Psoas muscle (tissue), 8 donors: ENCODE measurements around the gene CCDC102B. TPM values are rescaled to one million over a fixed set of nuclear protein-coding genes. Genes with fewer than 3 reads are reported as not detected.

ENCODE experiments used
- ATAC-seq, 4 donors: fragments of 200-7000 bp; cut with Tn5 transposase; one replicate each; pipeline ENCODE4 v1.9.1; 2020; ENCODE audit warnings: moderate library complexity in 3 of 4, mild to moderate bottlenecking in 2 of 4
- DNase-seq, 2 donors: peaks; one replicate each; pipeline ENCODE4 v3.0.0-alpha.2; 2020
- H3K27ac ChIP-seq: fragments of 200-600 bp; one replicate; pipeline ENCODE4 v1.8.0; 2022
- H3K27me3 ChIP-seq, 3 donors: fragments of 200-600 bp in 1 of 3; one replicate each; pipeline versions ENCODE4 v1.6.1 to v1.8.0; 2013 to 2022; ENCODE audit warnings: low read length in 2 of 3, mild to moderate bottlenecking in 2 of 3, moderate library complexity in 1 of 3; ENCODE audit not compliant: insufficient read depth in 3 of 3
- H3K36me3 ChIP-seq, 2 donors: fragments of 200-600 bp in 1 of 2; one replicate each; pipeline versions ENCODE4 v1.6.1 to v1.8.0; 2013 to 2022; ENCODE audit warnings: low read depth in 1 of 2, mild to moderate bottlenecking in 1 of 2, moderate library complexity in 1 of 2; ENCODE audit not compliant: insufficient read depth in 1 of 2
- H3K4me1 ChIP-seq: fragments of 200-600 bp; one replicate; pipeline ENCODE4 v1.8.0; 2022
- H3K4me3 ChIP-seq: fragments of 200-600 bp; one replicate; pipeline ENCODE4 v1.8.0; 2022; ENCODE audit warnings: mild to moderate bottlenecking
- H3K9me3 ChIP-seq: fragments of 200-600 bp; one replicate; pipeline ENCODE4 v1.8.0; 2022
- CTCF ChIP-seq: fragments of 200-600 bp; IDR thresholded peaks from one replicate; pipeline ENCODE4 v1.8.0; 2022; ENCODE audit warnings: antibody characterized with exemption
- WGBS, 3 donors: extraction: QIAGEN DNeasy Blood & Tissue Kit; methylation state at CpG; one replicate each; pipeline versions ENCODE4 v1.1.6 to v1.1.7; 2013; 5-methylcytosine and 5-hydroxymethylcytosine counted together
- intact Hi-C, 2 donors: fragments of 100-400 bp; cut with DNase I; formaldehyde crosslinking; loops; one replicate each; pipeline versions ENCODE4 v1.11.0 to v1.14.2; 2022
- polyA plus RNA-seq, 3 donors: library from polyadenylated mRNA; stranded (reverse); fragments of 200-250 nt; gene quantifications; one replicate each; pipeline ENCODE4 v1.2.3, GENCODE V29; 2013
- total RNA-seq, 4 donors: library from RNA; stranded (reverse); fragmentation: NEBNext Ultra II Directional in 2 of 4; extraction: Animal tissue kit (Norgen Biotek cat#: 25700) in 2 of 4; gene quantifications; one replicate each; pipeline versions ENCODE4 v1.2.1 to v1.2.4, GENCODE V29; 2021 to 2023
- donor health status: healthy with polysubstance abuse.
- donor health status: DM: no; HTN: no; CAD: no; lungs with moderate emphysema.
- donor health status: Bipolar disorder and iron deficiency.
- donor health status: healthy.
- donor health status: DM: yes; HTN: yes; CAD: no.
- donor health status: DM: no; HTN: no; CAD: no.
- donor health status: DM: no; HTN: no; CAD: no.
- donor health status: DM: yes; HTN: yes; CAD: no.

The CCDC102B gene
- total and polyA plus RNA-seq, 7 donors = 0.66 to 3.5 (median 1.5) TPM

DNA sequence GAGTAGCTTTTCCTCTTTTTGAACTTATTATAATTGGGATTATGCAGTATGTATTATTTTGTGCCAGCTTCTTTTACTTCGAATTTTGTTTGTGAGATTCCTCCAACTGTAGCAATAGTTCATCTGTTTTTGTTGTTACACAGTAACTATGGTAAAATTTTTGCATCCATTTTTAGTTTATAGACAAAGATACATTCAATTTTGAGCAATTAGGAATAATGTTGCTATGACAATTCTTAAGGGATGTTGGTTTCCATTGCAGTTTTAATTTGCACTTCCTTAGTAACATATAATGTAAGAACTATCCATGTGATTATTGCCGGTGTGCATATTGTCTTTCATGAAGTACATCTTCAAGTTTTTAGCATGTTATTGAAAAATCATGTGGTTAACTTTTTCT is 20.7 kb downstream of the CCDC102B start:
- Histone ChIP-seq H3K4me3 (no peak overlapping the region), H3K4me1 (no peaks in the 10 kb centered on the region), H3K27me3 (no peaks in the 10 kb centered on the region), H3K9me3 (no peaks in the 10 kb centered on the region), H3K27ac (no peak overlapping the region), H3K36me3 (no peaks in the 10 kb centered on the region)
- intact Hi-C loops = no loop called here
- DNase-seq (no peak), ATAC-seq (no peak)
- WGBS, 3 donors = 32 to 54% (median 42%) methylated on average over 2 of the region's 2 CpGs
- no peak for TF ChIP-seq CTCF

- no peak overlapping the region for H3K4me3 ChIP-seq
- 92 to 95% (median 95%) methylated on average over 5 of the region's 5 CpGs for WGBS, 3 donors
- intact Hi-C loops = no loop called here
Measured at GRCh38 chr18:68822926-68823325, 25.0 kb downstream of the CCDC102B start.

DNA sequence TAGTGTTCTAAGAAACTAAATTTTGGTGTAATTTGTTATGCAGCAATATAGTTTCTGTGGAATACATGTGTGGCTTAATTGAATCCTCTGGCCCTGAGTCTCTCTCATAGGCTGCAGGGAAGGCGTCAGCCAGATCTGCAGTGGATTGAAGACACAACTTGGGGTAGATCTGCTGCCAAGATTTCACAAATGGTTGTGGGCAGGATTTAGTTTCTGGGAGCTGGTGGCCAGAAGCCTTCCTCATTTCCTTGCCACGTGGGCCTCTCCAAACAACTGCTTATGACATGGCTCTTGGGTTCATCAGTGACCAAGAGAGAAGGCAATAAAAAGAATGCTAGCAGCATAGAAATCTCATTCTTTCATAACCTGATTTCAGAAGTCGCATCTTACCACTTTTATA is 28.2 kb downstream of the CCDC102B start:
- ATAC-seq (no peak), DNase-seq (no peak)
- H3K4me1 ChIP-seq = no peaks in the 10 kb centered on the region
- no peaks in the 10 kb centered on the region for H3K27me3 ChIP-seq
- no peaks in the 10 kb centered on the region for H3K36me3 ChIP-seq
- TF ChIP-seq CTCF = no peak
- no peak overlapping the region for H3K4me3 ChIP-seq
- no peaks in the 10 kb centered on the region for H3K9me3 ChIP-seq
- WGBS, 3 donors = 40 to 63% (median 44%) methylated on average over 3 of the region's 3 CpGs
- H3K27ac ChIP-seq = no peak overlapping the region
- intact Hi-C loops = no loop called here

More at GRCh38 chr18:68822926-68823325, 25.0 kb downstream of the CCDC102B start:
- Histone ChIP-seq H3K4me1 (no peaks in the 10 kb centered on the region), H3K27ac (no peak overlapping the region), H3K27me3 (no peaks in the 10 kb centered on the region), H3K36me3 (no peaks in the 10 kb centered on the region), H3K9me3 (no peaks in the 10 kb centered on the region)
- no peak for ATAC-seq
- TF ChIP-seq CTCF = no peak
- DNase-seq = no peak

DNA sequence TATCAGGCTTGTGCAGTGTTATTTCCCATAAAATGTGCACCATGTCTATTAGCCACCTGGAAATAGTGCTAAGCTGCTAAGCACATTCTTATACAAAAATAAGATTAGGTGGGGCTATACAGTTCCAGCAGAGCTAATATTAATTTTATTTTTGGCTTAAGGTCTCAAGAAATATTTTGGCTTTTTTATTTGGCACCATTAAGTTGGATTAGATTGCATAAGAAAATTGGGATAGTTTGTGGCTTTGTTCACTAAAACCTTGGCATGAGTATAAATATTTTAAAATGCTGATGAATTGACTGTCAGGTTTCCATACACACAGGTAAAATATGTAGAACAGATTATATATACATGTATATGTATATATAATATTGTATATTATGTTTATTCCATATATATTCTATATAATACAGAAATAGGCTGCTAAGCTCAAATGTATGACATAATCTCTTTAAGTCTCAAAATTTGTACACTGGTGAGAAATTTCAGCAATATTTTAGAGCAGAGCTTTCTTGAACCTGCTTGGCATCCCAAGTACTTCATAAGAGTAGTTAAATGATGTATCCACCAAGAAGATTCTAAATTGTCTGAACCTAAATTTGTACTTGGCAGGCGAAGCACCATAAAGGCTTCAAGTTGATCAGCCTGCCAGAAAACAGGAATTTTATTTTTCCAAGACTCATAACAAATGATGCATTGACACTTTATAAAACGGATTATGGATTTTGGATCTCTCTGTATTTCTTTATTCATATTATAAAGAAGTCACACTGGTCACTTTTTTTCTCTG is 32.6 kb downstream of the CCDC102B start:
- H3K27me3 ChIP-seq = no peaks in the 10 kb centered on the region
- no peak overlapping the region for H3K27ac ChIP-seq
- DNase-seq (no peak), ATAC-seq (no peak)
- no peaks in the 10 kb centered on the region for H3K4me1 ChIP-seq
- no peaks in the 10 kb centered on the region for H3K36me3 ChIP-seq
- TF ChIP-seq CTCF = no peak
- 39 to 51% (median 43%) methylated on average over 2 of the region's 2 CpGs for WGBS, 3 donors
- no peak overlapping the region for H3K4me3 ChIP-seq
- intact Hi-C loops = no loop called here
- no peaks in the 10 kb centered on the region for H3K9me3 ChIP-seq

GRCh38 chr18:68833756-68834155 is 35.9 kb downstream of the CCDC102B start:
- no peaks in the 10 kb centered on the region for H3K36me3 ChIP-seq
- no peaks in the 10 kb centered on the region for H3K27me3 ChIP-seq
- no peak overlapping the region for H3K27ac ChIP-seq
- 62 to 78% (median 69%) methylated on average over 5 of the region's 5 CpGs for WGBS, 3 donors
- intact Hi-C loops = no loop called here
- H3K4me3 ChIP-seq = no peak overlapping the region
- DNase-seq = no peak
- ATAC-seq = no peak
- no peaks in the 10 kb centered on the region for H3K4me1 ChIP-seq
- H3K9me3 ChIP-seq = no peaks in the 10 kb centered on the region
- no peak for TF ChIP-seq CTCF
